C4-2B (cell line): ENCODE data around the gene SND1.

ENCODE experiments used
- H3K27ac ChIP-seq: fragments of 450-650 bp; 2 replicates; pipeline ENCODE4 v1.5.1; 2017
- ZFX ChIP-seq: fragments of 450-650 bp; IDR thresholded peaks from 2 replicates; pipeline ENCODE4 v1.6.1; 2017
- TF ChIP-seq, protein P1 (sequence below): fragments of 450-650 bp; conservative IDR thresholded peaks from 2 replicates; pipeline ENCODE4 v1.5.1; 2017; ENCODE audit warnings: mild to moderate bottlenecking

The SND1 gene

DNA sequence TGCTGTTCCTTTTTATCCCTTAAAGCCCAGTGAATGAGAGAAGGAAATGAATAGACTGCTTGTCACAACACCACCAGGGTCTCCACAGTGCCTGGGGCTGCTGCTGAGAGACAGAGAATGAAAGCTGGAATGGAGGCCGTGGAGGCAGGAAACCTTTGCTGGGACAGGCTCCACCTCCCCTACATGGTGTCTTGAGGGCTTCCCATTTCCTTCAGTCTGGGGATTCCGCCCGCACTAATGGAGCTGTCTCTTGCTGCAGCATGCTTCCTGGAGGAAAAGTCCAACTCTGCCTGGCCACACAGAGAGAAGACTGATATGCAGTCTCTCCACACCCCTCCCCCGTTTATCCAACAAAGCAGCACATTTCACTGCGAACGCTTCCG lies 324.7 kb downstream of the SND1 start:
- H3K27ac ChIP-seq: no peak overlapping the region
- no peak for TF ChIP-seq ZFX
- TF ChIP-seq, protein P1, sequence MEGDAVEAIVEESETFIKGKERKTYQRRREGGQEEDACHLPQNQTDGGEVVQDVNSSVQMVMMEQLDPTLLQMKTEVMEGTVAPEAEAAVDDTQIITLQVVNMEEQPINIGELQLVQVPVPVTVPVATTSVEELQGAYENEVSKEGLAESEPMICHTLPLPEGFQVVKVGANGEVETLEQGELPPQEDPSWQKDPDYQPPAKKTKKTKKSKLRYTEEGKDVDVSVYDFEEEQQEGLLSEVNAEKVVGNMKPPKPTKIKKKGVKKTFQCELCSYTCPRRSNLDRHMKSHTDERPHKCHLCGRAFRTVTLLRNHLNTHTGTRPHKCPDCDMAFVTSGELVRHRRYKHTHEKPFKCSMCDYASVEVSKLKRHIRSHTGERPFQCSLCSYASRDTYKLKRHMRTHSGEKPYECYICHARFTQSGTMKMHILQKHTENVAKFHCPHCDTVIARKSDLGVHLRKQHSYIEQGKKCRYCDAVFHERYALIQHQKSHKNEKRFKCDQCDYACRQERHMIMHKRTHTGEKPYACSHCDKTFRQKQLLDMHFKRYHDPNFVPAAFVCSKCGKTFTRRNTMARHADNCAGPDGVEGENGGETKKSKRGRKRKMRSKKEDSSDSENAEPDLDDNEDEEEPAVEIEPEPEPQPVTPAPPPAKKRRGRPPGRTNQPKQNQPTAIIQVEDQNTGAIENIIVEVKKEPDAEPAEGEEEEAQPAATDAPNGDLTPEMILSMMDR: no peak

DNA sequence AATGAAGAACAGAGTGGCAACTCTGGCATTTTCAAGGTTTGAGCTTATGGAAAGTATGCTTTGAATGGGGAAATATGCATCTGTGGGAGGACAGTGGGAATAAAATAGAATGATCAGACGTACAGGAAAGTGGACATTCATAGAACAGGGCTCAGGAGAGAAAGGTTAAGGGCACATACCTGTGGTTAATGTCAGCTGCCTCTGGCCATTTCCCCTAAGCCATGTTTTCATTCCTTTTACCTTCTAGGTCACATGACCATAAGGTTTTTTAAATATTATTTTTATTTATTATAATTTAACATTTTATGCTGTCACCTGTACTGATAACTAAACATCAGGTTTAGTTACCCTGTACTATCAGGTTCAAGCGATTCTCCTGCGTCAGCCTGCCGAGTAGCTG lies 326.4 kb downstream of the SND1 start:
- TF ChIP-seq, protein P1: no peak
- no peak for TF ChIP-seq ZFX

DNA sequence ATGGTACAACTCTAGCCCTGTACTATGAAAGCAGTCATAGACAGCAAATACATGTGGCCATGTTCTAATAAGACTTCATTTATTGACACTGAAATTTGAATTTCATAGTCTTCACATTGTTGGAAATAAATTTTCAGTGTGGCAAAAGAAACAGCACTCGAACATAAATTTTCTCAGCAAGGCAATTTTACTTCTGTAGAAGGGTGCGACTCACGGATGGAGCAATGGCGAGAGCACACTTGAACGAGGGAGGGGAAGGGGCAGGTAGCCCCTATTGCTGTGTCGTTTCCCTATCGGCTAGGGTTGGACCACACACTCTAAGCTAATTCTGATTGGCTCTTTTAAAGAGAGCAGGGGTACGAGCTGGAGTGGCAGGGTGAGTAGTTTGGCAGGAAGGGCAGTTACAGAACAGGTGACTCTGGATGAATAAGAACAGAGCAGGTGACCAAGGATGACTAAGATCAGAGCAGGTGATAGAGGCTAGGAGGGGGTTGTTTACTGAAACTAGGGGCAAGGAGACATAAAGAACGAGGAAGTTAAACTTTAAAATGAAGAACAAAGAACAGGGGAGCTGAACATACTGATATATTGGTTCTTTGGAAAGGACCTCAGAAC lies 327.2 kb downstream of the SND1 start:
- no peak overlapping the region for H3K27ac ChIP-seq
- TF ChIP-seq ZFX: no peak
- TF ChIP-seq, protein P1: no peak

More for the DNA sequence above, 326.4 kb downstream of the SND1 start:
- no peak overlapping the region for H3K27ac ChIP-seq

DNA sequence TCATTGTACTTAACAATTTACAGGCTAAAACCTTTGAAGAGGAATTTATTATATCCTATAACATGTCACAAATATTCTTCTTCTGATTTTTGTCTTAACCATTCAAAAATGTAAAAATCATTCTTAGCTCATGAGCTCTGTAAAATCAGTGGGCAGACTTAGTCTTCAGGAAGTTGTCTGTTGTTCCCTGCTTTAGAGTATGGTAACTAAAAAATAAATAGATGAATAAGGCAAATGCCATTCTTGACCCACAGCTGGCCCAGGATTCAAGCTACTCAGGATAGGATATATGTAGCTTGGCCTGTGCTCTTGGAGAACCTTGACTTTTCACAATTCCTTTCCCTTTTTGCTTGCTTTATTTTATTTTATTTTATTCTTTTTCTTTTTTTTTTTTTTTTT lies 327.7 kb downstream of the SND1 start:
- TF ChIP-seq, protein P1: no peak
- TF ChIP-seq ZFX: no peak
- no peak overlapping the region for H3K27ac ChIP-seq

DNA sequence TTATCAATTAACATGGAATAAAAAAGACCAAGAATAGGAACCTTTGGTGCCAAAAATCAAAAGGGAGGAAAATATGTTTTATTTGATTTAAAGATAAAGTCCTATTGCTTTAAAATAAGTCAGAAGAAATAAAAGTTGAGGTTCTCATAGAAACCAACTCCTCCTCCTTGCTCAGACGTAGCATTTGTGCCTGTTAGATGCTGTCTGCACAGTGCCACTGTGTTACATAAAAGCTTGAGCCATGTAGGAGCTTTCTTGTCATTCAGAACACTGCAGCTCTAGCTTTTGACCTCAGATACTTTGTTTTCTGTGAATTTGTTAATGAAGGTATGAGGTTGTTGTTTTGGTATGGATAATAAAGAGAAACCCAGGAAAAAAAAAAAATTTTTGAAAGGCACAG lies 328.9 kb downstream of the SND1 start:
- H3K27ac ChIP-seq: no peak overlapping the region
- no peak for TF ChIP-seq ZFX
- TF ChIP-seq, protein P1: no peak

DNA sequence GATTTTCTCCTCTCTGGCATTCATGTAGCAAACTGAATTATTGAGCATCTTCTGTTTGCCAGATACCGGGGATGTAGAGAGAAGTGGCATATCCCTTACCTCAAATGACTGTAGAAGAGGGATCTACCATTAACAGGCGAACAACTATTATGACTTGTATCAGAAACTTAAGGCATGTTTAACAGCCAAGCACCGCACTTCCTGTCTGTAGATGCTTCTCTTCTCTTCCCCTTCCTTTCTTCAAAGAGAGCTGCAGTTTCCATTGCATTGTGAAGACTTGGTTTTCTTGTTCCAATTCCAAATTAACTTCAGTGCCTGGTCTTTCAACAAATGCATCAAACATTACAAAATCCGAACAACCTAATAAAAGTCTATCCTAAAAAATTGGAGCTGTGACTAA lies 330.0 kb downstream of the SND1 start:
- H3K27ac ChIP-seq: no peak overlapping the region
- TF ChIP-seq, protein P1: no peak
- no peak for TF ChIP-seq ZFX

DNA sequence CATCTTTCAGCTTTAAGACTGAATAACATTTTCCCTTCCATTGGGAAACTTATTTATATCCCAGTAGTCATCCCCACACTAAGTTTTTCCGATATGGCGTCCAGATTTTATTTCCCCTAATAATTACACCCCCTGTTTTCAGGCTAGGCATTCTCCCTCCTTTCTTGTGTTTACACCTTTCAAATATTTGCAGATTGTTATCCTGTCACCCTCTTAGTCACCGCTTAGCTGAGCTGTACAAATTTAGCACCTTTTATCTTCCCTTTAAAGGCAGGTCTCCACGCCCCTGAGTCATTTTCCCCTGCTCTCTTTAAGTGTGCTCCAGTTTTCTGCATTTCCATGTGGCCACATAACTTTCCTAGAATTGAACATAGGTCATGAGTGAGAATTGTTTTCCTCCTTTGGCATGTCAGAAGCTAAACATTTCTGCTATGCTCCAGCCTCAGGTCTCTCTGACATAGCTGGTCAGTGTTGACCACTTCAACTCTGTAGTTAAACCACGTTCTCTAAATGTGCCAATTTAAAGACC lies 331.9 kb downstream of the SND1 start:
- H3K27ac ChIP-seq: no peak overlapping the region

More for the DNA sequence above, 331.9 kb downstream of the SND1 start:
- no peak for TF ChIP-seq ZFX
- TF ChIP-seq, protein P1: no peak
